GM10266 (cell line): ENCODE results near the gene NCBP1.

Source experiments
- DNase-seq: peaks from one replicate; pipeline ENCODE4 v3.0.0; 2012; ENCODE audit errors: extremely low spot score
- CTCF ChIP-seq: IDR thresholded peaks from 2 replicates; pipeline ENCODE4 v1.5.1; 2012; ENCODE audit warnings: mild to moderate bottlenecking, low read depth; ENCODE audit not compliant: control insufficient read depth, insufficient read depth; ENCODE audit errors: missing control alignments

Gene NCBP1

GRCh38 chr9:97640325-97640724 is 6.7 kb downstream of the NCBP1 start:
- DNase-seq, result no peak
- TF ChIP-seq CTCF, result no peak

GRCh38 chr9:97645720-97646119 is 12.1 kb downstream of the NCBP1 start:
- no peak for TF ChIP-seq CTCF
- no peak for DNase-seq

GRCh38 chr9:97647996-97648395 is 14.4 kb downstream of the NCBP1 start:
- DNase-seq, result no peak
- TF ChIP-seq CTCF, result no peak

GRCh38 chr9:97651646-97652045 is 18.0 kb downstream of the NCBP1 start:
- TF ChIP-seq CTCF, result no peak
- DNase-seq, result no peak

- DNase-seq, result no peak
- no peak for TF ChIP-seq CTCF
Measured at GRCh38 chr9:97658707-97659106, 25.1 kb downstream of the NCBP1 start.

- TF ChIP-seq CTCF, result no peak
- DNase-seq, result no peak
Measured at GRCh38 chr9:97659771-97660170, 26.1 kb downstream of the NCBP1 start.

- no peak for DNase-seq
Measured at GRCh38 chr9:97660340-97660739, 26.7 kb downstream of the NCBP1 start.

More at GRCh38 chr9:97660340-97660739, 26.7 kb downstream of the NCBP1 start:
- no peak for TF ChIP-seq CTCF
